ENCODE data around the gene POPDC2. TPM values are rescaled to one million over a fixed set of nuclear protein-coding genes. Genes with fewer than 3 reads are reported as not detected.

The POPDC2 gene
- total and polyA plus RNA-seq, 8 donors, result 1.4 to 10.7 (median 8.7) TPM

GRCh38 chr3:119645813-119646212, 14.6 kb downstream of the POPDC2 start:
- WGBS, 5 donors, result 33 to 90% (median 48%) methylated on average over 1 of the region's 1 CpG
- Histone ChIP-seq H3K27ac (peak overlapping the region in 2 of 5 donors; percentile 63 to 76), H3K4me3 (no peak overlapping the region), H3K36me3 (peaks cover 4 to 32% (median 13%) of the 10 kb centered on the region in 4 donors), H3K9me3 (no peaks in the 10 kb centered on the region), H3K4me1 (peaks cover 0 to 36% (median 20%) of the 10 kb centered on the region in 4 donors), H3K27me3 (no peaks in the 10 kb centered on the region)
- DNase-seq, result peak in 1 of 2 donors; percentile 38
- TF ChIP-seq POLR2AphosphoS5 (IDR thresholded peaks at IDR 0.05) (no peak), POLR2A (IDR thresholded peaks at IDR 0.05) (no peak), CTCF (IDR thresholded peaks at IDR 0.05) (no peak), EP300 (IDR thresholded peaks at IDR 0.05) (no peak)
- intact Hi-C loops (cut with DNase I; ENCODE audit: low total_unique reads), result no loop called here

GRCh38 chr3:119644481-119644880, 15.9 kb downstream of the POPDC2 start:
- 81 to 96% (median 92%) methylated on average over 1 of the region's 1 CpG for WGBS, 5 donors
- intact Hi-C loops (cut with DNase I; ENCODE audit: low total_unique reads), result no loop called here
- Histone ChIP-seq H3K9me3 (no peaks in the 10 kb centered on the region), H3K36me3 (peaks cover 4 to 32% (median 13%) of the 10 kb centered on the region in 4 donors), H3K4me3 (no peak overlapping the region), H3K4me1 (peaks cover 0 to 27% (median 15%) of the 10 kb centered on the region in 4 donors), H3K27me3 (no peaks in the 10 kb centered on the region), H3K27ac (no peak overlapping the region)
- no peak for TF ChIP-seq EP300 (IDR thresholded peaks at IDR 0.05)
- no peak for DNase-seq

- Histone ChIP-seq H3K36me3 (peaks cover 4 to 32% (median 13%) of the 10 kb centered on the region in 4 donors), H3K27ac (peak overlapping the region in 3 of 5 donors; percentile 3 to 41 (median 30))
Observed at GRCh38 chr3:119643528-119643927, 16.9 kb downstream of the POPDC2 start.

GRCh38 chr3:119642746-119643473, 17.5 kb downstream of the POPDC2 start:
- no peaks in the 10 kb centered on the region for H3K27me3 ChIP-seq
- DNase-seq, result peak in 1 of 2 donors; percentile 32
- TF ChIP-seq EP300 (IDR thresholded peaks at IDR 0.05), result no peak
- TF ChIP-seq POLR2AphosphoS5 (IDR thresholded peaks at IDR 0.05), result no peak
- TF ChIP-seq CTCF (IDR thresholded peaks at IDR 0.05), result no peak
- no peak for TF ChIP-seq POLR2A (IDR thresholded peaks at IDR 0.05)
- H3K9me3 ChIP-seq, result no peaks in the 10 kb centered on the region
- WGBS, 5 donors, result 72 to 79% (median 76%) methylated on average over 5 of the region's 5 CpGs
- H3K4me1 ChIP-seq, result peaks cover 0 to 25% (median 7%) of the 10 kb centered on the region in 4 donors
- intact Hi-C loops (cut with DNase I; ENCODE audit: low total_unique reads), result no loop called here
- peaks cover 4 to 32% (median 11%) of the 10 kb centered on the region in 4 donors for H3K36me3 ChIP-seq
- H3K4me3 ChIP-seq, result no peak overlapping the region
- peak overlapping the region in 3 of 5 donors; percentile 30 to 61 (median 41) for H3K27ac ChIP-seq

More at GRCh38 chr3:119643528-119643927, 16.9 kb downstream of the POPDC2 start:
- Histone ChIP-seq H3K4me1 (peaks cover 0 to 25% (median 11%) of the 10 kb centered on the region in 4 donors), H3K27me3 (no peaks in the 10 kb centered on the region), H3K9me3 (no peaks in the 10 kb centered on the region), H3K4me3 (no peak overlapping the region)
- intact Hi-C loops (cut with DNase I; ENCODE audit: low total_unique reads), result no loop called here
- 88 to 97% (median 96%) methylated on average over 2 of the region's 2 CpGs for WGBS, 5 donors
- no peak for DNase-seq
- TF ChIP-seq POLR2A (IDR thresholded peaks at IDR 0.05) (no peak), EP300 (IDR thresholded peaks at IDR 0.05) (no peak), CTCF (IDR thresholded peaks at IDR 0.05) (no peak), POLR2AphosphoS5 (IDR thresholded peaks at IDR 0.05) (no peak)

GRCh38 chr3:119641416-119641815, 19.0 kb downstream of the POPDC2 start:
- Histone ChIP-seq H3K36me3 (peaks cover 4 to 28% (median 11%) of the 10 kb centered on the region in 4 donors), H3K4me1 (peaks cover 0 to 23% (median 0%) of the 10 kb centered on the region in 4 donors), H3K27me3 (no peaks in the 10 kb centered on the region), H3K27ac (no peak overlapping the region), H3K9me3 (no peaks in the 10 kb centered on the region), H3K4me3 (no peak overlapping the region)
- TF ChIP-seq POLR2A (IDR thresholded peaks at IDR 0.05) (no peak), EP300 (IDR thresholded peaks at IDR 0.05) (no peak), POLR2AphosphoS5 (IDR thresholded peaks at IDR 0.05) (no peak), CTCF (IDR thresholded peaks at IDR 0.05) (no peak)
- intact Hi-C loops (cut with DNase I; ENCODE audit: low total_unique reads), result no loop called here
- no peak for DNase-seq
- WGBS, 5 donors, result 95 to 100% (median 97%) methylated on average over 2 of the region's 2 CpGs

All from stomach (tissue), 9 donors.